ENCODE measurements around the gene DYNLT1. TPM values are rescaled to one million over a fixed set of nuclear protein-coding genes. Genes with fewer than 3 reads are reported as not detected.
"Not testable (repeated sequence)": the region's sequence is repeated elsewhere in the genome, so short reads cannot be mapped to it uniquely, and the experiment has no call there.

Gene DYNLT1
- total RNA-seq, 3 donors from 2014 or later, result 57.5 to 67.1 (median 64.9) TPM

- no peak for ATAC-seq
Measured at GRCh38 chr6:158669145-158670035, 24.8 kb upstream of the DYNLT1 start.

GRCh38 chr6:158668707-158669103 lies 24.2 kb upstream of the DYNLT1 start:
- Mint-ChIP-seq H3K36me3 (ENCODE audit: insufficient read depth) (peaks cover 35% of the 10 kb centered on the region), H3K27me3 (ENCODE audit: low read depth) (no peaks in the 10 kb centered on the region), H3K4me3 (no peak overlapping the region), H3K9me3 (no peaks in the 10 kb centered on the region), H3K4me1 (ENCODE audit: low read depth) (peaks cover 6% of the 10 kb centered on the region)
- no peak for DNase-seq
- no peak for ATAC-seq

More at GRCh38 chr6:158669145-158670035, 24.8 kb upstream of the DYNLT1 start:
- H3K27me3 Mint-ChIP-seq (ENCODE audit: low read depth), result no peaks in the 10 kb centered on the region
- H3K4me3 Mint-ChIP-seq, result no peak overlapping the region
- peaks cover 7% of the 10 kb centered on the region for H3K4me1 Mint-ChIP-seq (ENCODE audit: low read depth)
- no peaks in the 10 kb centered on the region for H3K9me3 Mint-ChIP-seq
- no peak for DNase-seq
- H3K36me3 Mint-ChIP-seq (ENCODE audit: insufficient read depth), result peaks cover 40% of the 10 kb centered on the region

GRCh38 chr6:158667360-158667981 lies 22.9 kb upstream of the DYNLT1 start:
- peaks cover 41% of the 10 kb centered on the region for H3K36me3 Mint-ChIP-seq (ENCODE audit: insufficient read depth)
- peaks cover 6% of the 10 kb centered on the region for H3K4me1 Mint-ChIP-seq (ENCODE audit: low read depth)
- no peak for DNase-seq
- no peak overlapping the region for H3K4me3 Mint-ChIP-seq
- H3K9me3 Mint-ChIP-seq, result no peaks in the 10 kb centered on the region
- H3K27me3 Mint-ChIP-seq (ENCODE audit: low read depth), result no peaks in the 10 kb centered on the region
- ATAC-seq, result no peak

- DNase-seq, result no peak
- Mint-ChIP-seq H3K4me3 (no peak overlapping the region), H3K27me3 (ENCODE audit: low read depth) (no peaks in the 10 kb centered on the region), H3K4me1 (ENCODE audit: low read depth) (peaks cover 6% of the 10 kb centered on the region), H3K36me3 (ENCODE audit: insufficient read depth) (peaks cover 42% of the 10 kb centered on the region), H3K9me3 (no peaks in the 10 kb centered on the region)
- no peak for ATAC-seq
Measured at GRCh38 chr6:158666628-158667359, 22.3 kb upstream of the DYNLT1 start.

GRCh38 chr6:158665332-158665731 lies 20.8 kb upstream of the DYNLT1 start:
- Mint-ChIP-seq H3K9me3 (no peaks in the 10 kb centered on the region), H3K27me3 (ENCODE audit: low read depth) (no peaks in the 10 kb centered on the region), H3K36me3 (ENCODE audit: insufficient read depth) (peaks cover 40% of the 10 kb centered on the region), H3K4me1 (ENCODE audit: low read depth) (peaks cover 15% of the 10 kb centered on the region), H3K4me3 (no peak overlapping the region)
- ATAC-seq, result no peak
- DNase-seq, result no peak

GRCh38 chr6:158663625-158664165 lies 19.2 kb upstream of the DYNLT1 start:
- peaks cover 33% of the 10 kb centered on the region for H3K36me3 Mint-ChIP-seq (ENCODE audit: insufficient read depth)
- ATAC-seq (no peak), DNase-seq (no peak)
- no peaks in the 10 kb centered on the region for H3K27me3 Mint-ChIP-seq (ENCODE audit: low read depth)
- H3K4me1 Mint-ChIP-seq (ENCODE audit: low read depth), result peaks cover 19% of the 10 kb centered on the region
- H3K9me3 Mint-ChIP-seq, result no peaks in the 10 kb centered on the region
- H3K4me3 Mint-ChIP-seq, result peak overlapping the region; percentile 53

GRCh38 chr6:158662954-158663624 lies 18.5 kb upstream of the DYNLT1 start:
- ATAC-seq, result no peak
- H3K4me3 Mint-ChIP-seq, result peak overlapping the region; percentile 53
- no peaks in the 10 kb centered on the region for H3K27me3 Mint-ChIP-seq (ENCODE audit: low read depth)
- peaks cover 30% of the 10 kb centered on the region for H3K36me3 Mint-ChIP-seq (ENCODE audit: insufficient read depth)
- H3K4me1 Mint-ChIP-seq (ENCODE audit: low read depth), result peaks cover 16% of the 10 kb centered on the region
- DNase-seq, result no peak
- H3K9me3 Mint-ChIP-seq, result no peaks in the 10 kb centered on the region

GRCh38 chr6:158662607-158662953 lies 18.0 kb upstream of the DYNLT1 start:
- no peak for ATAC-seq
- Mint-ChIP-seq H3K9me3 (no peaks in the 10 kb centered on the region), H3K4me1 (ENCODE audit: low read depth) (peaks cover 16% of the 10 kb centered on the region)

GRCh38 chr6:158661156-158661685 lies 16.7 kb upstream of the DYNLT1 start:
- no peak for DNase-seq
- no peak for ATAC-seq
- peaks cover 23% of the 10 kb centered on the region for H3K4me1 Mint-ChIP-seq (ENCODE audit: low read depth)
- H3K9me3 Mint-ChIP-seq, result no peaks in the 10 kb centered on the region
- H3K27me3 Mint-ChIP-seq (ENCODE audit: low read depth), result no peaks in the 10 kb centered on the region
- peaks cover 21% of the 10 kb centered on the region for H3K36me3 Mint-ChIP-seq (ENCODE audit: insufficient read depth)
- H3K4me3 Mint-ChIP-seq, result no peak overlapping the region

More at GRCh38 chr6:158662607-158662953, 18.0 kb upstream of the DYNLT1 start:
- H3K27me3 Mint-ChIP-seq (ENCODE audit: low read depth), result no peaks in the 10 kb centered on the region
- no peak overlapping the region for H3K4me3 Mint-ChIP-seq
- DNase-seq, result no peak
- H3K36me3 Mint-ChIP-seq (ENCODE audit: insufficient read depth), result peaks cover 29% of the 10 kb centered on the region

GRCh38 chr6:158660333-158660754 lies 15.8 kb upstream of the DYNLT1 start:
- ATAC-seq, result peak; percentile 69 to 70
- DNase-seq, result peak; percentile 45
- H3K4me1 Mint-ChIP-seq (ENCODE audit: low read depth), result peaks cover 31% of the 10 kb centered on the region
- H3K9me3 Mint-ChIP-seq, result no peaks in the 10 kb centered on the region
- H3K27me3 Mint-ChIP-seq (ENCODE audit: low read depth), result no peaks in the 10 kb centered on the region
- peaks cover 27% of the 10 kb centered on the region for H3K36me3 Mint-ChIP-seq (ENCODE audit: insufficient read depth)
- H3K4me3 Mint-ChIP-seq, result no peak overlapping the region

- Mint-ChIP-seq H3K36me3 (ENCODE audit: insufficient read depth) (peaks cover 35% of the 10 kb centered on the region), H3K4me1 (ENCODE audit: low read depth) (peaks cover 62% of the 10 kb centered on the region)
- H3K4me3 Mint-ChIP-seq; ATAC-seq; H3K9me3 Mint-ChIP-seq; DNase-seq; H3K27me3 Mint-ChIP-seq (ENCODE audit: low read depth): not testable (repeated sequence)
Measured at GRCh38 chr6:158656986-158657385, 12.4 kb upstream of the DYNLT1 start.

GRCh38 chr6:158655569-158656450 lies 11.3 kb upstream of the DYNLT1 start:
- ATAC-seq (no peak), DNase-seq (no peak)
- peak overlapping the region; percentile 78 for H3K4me3 Mint-ChIP-seq
- H3K9me3 Mint-ChIP-seq, result no peaks in the 10 kb centered on the region
- no peaks in the 10 kb centered on the region for H3K27me3 Mint-ChIP-seq (ENCODE audit: low read depth)
- H3K36me3 Mint-ChIP-seq (ENCODE audit: insufficient read depth), result peaks cover 36% of the 10 kb centered on the region
- peaks cover 62% of the 10 kb centered on the region for H3K4me1 Mint-ChIP-seq (ENCODE audit: low read depth)

GRCh38 chr6:158654960-158655489 lies 10.5 kb upstream of the DYNLT1 start:
- Mint-ChIP-seq H3K4me1 (ENCODE audit: low read depth) (peaks cover 58% of the 10 kb centered on the region), H3K36me3 (ENCODE audit: insufficient read depth) (peaks cover 36% of the 10 kb centered on the region), H3K9me3 (no peaks in the 10 kb centered on the region), H3K27me3 (ENCODE audit: low read depth) (no peaks in the 10 kb centered on the region), H3K4me3 (peak overlapping the region; percentile 78)
- no peak for DNase-seq
- no peak for ATAC-seq

All from activated T-cell treated with anti-CD3 and anti-CD28 coated beads, Interleukin-2, amount 50 U/mL, for 4 hours (primary cell).